Omental fat pad (tissue), 4 donors: Measurements from ENCODE around the gene PHKA2. TPM values are rescaled to one million over a fixed set of nuclear protein-coding genes. Genes with fewer than 3 reads are reported as not detected.

Experiments
- ATAC-seq: fragments of 150-250 bp; one replicate; pipeline ENCODE4 v1.9.1; 2016; ENCODE audit warnings: mild to moderate bottlenecking, moderate library complexity; ENCODE audit not compliant: low FRiP score
- DNase-seq: peaks from one replicate; pipeline ENCODE4 v3.0.0-alpha.2; 2019; ENCODE audit warnings: low spot score
- CTCF ChIP-seq, 3 donors: fragments of 450-650 bp; IDR thresholded peaks; one replicate each; pipeline ENCODE4 v1.5.1; 2016 to 2017; ENCODE audit warnings: antibody characterized with exemption in 3 of 3, mild to moderate bottlenecking in 3 of 3, moderate library complexity in 2 of 3
- total RNA-seq, 4 donors: library from RNA; depleted of rRNA; stranded (reverse); fragments of >200 nt; gene quantifications; one replicate each; pipeline ENCODE4 v1.1.0, GENCODE V29; 2016

The PHKA2 gene
- total RNA-seq, 4 donors from 2014 or later = 18.4 to 30.6 (median 19.9) TPM

GRCh38 chrX:18887825-18888212 is 96.1 kb downstream of the PHKA2 start:
- peak; percentile 7 for ATAC-seq
- TF ChIP-seq CTCF (IDR thresholded peaks at IDR 0.05) = no peak
- DNase-seq = no peak

- peak; percentile 9 for ATAC-seq
- DNase-seq = no peak
- TF ChIP-seq CTCF (IDR thresholded peaks at IDR 0.05) = no peak
Measured at GRCh38 chrX:18887177-18887824, 96.6 kb downstream of the PHKA2 start.

GRCh38 chrX:18886344-18887161 is 97.4 kb downstream of the PHKA2 start:
- no peak for TF ChIP-seq CTCF (IDR thresholded peaks at IDR 0.05)
- ATAC-seq (peak; percentile 74), DNase-seq (peak; percentile 30)

GRCh38 chrX:18886005-18886343 is 97.9 kb downstream of the PHKA2 start:
- ATAC-seq = no peak
- TF ChIP-seq CTCF (IDR thresholded peaks at IDR 0.05) = no peak
- DNase-seq = no peak

- DNase-seq (no peak), ATAC-seq (no peak)
- TF ChIP-seq CTCF (IDR thresholded peaks at IDR 0.05) = no peak
Measured at GRCh38 chrX:18885328-18886004, 98.4 kb downstream of the PHKA2 start.

- TF ChIP-seq CTCF (IDR thresholded peaks at IDR 0.05) = no peak
Measured at GRCh38 chrX:18884916-18885315, 99.0 kb downstream of the PHKA2 start.

More at GRCh38 chrX:18884916-18885315, 99.0 kb downstream of the PHKA2 start:
- no peak for DNase-seq
- ATAC-seq = no peak
